ENCODE measurements around the gene NAAA. TPM values are rescaled to one million over a fixed set of nuclear protein-coding genes. Genes with fewer than 3 reads are reported as not detected.

NAAA gene
- polyA plus RNA-seq, 1 donor = 14.7 TPM

Other genes starting within 250 kb of the NAAA start
- gene USO1, start 216.4 kb downstream of the NAAA start, polyA plus RNA-seq (ENCODE audit: insufficient read length) = 173 TPM
- 0.06 TPM for gene PPEF2, start 38.6 kb downstream of the NAAA start, polyA plus RNA-seq (ENCODE audit: insufficient read length)
- gene SDAD1, start 49.9 kb upstream of the NAAA start, polyA plus RNA-seq (ENCODE audit: insufficient read length) = 26.7 TPM
- gene CXCL9, start 66.5 kb upstream of the NAAA start, polyA plus RNA-seq (ENCODE audit: insufficient read length) = 0.06 TPM
- gene CXCL10, start 82.5 kb upstream of the NAAA start, polyA plus RNA-seq (ENCODE audit: insufficient read length) = 0.34 TPM
- gene CXCL11, start 95.1 kb upstream of the NAAA start, polyA plus RNA-seq (ENCODE audit: insufficient read length) = not detected
- 36.1 TPM for gene ART3, start 133.7 kb upstream of the NAAA start, polyA plus RNA-seq (ENCODE audit: insufficient read length)
- gene NUP54, start 207.4 kb upstream of the NAAA start, polyA plus RNA-seq (ENCODE audit: insufficient read length) = 32.4 TPM

Measured in hindlimb muscle (tissue), 1 donor.